Stimulated activated CD4-positive, alpha-beta T cell treated with anti-CD3 and anti-CD28 coated beads, Interleukin-1b, Interleukin-23, amount 100 ng/mL, for 1 hour (primary cell): ENCODE measurements around the gene ZNF451.
"Not testable (repeated sequence)": the region's sequence is repeated elsewhere in the genome, so short reads cannot be mapped to it uniquely, and the experiment has no call there.

Experiments
- DNase-seq, 2 donors: peaks; one replicate each; pipeline ENCODE4 v3.0.0-alpha.2; 2020; ENCODE audit warnings: low read depth in 2 of 2

ZNF451 gene

GRCh38 chr6:57090458-57091067 is 575 bp downstream of the ZNF451 start:
- DNase-seq = not testable (repeated sequence)

GRCh38 chr6:57091375-57091774 is 1.4 kb downstream of the ZNF451 start:
- DNase-seq = not testable (repeated sequence)

- DNase-seq = no peak
Observed at GRCh38 chr6:57094689-57095088, 4.7 kb downstream of the ZNF451 start.

GRCh38 chr6:57097596-57097995 is 7.6 kb downstream of the ZNF451 start:
- DNase-seq = no peak

GRCh38 chr6:57102976-57103375 is 13.0 kb downstream of the ZNF451 start:
- DNase-seq = no peak

GRCh38 chr6:57104336-57104735 is 14.3 kb downstream of the ZNF451 start:
- DNase-seq = no peak

- DNase-seq = no peak
Observed at GRCh38 chr6:57106990-57107389, 17.0 kb downstream of the ZNF451 start.

- DNase-seq = no peak
Observed at GRCh38 chr6:57108691-57109090, 18.7 kb downstream of the ZNF451 start.

- no peak for DNase-seq
Observed at GRCh38 chr6:57109880-57110279, 19.9 kb downstream of the ZNF451 start.

GRCh38 chr6:57113105-57113504 is 23.1 kb downstream of the ZNF451 start:
- DNase-seq = no peak

- no peak for DNase-seq
Observed at GRCh38 chr6:57116776-57117175, 26.8 kb downstream of the ZNF451 start.

- DNase-seq = no peak
Observed at GRCh38 chr6:57117796-57118195, 27.8 kb downstream of the ZNF451 start.

GRCh38 chr6:57123111-57123510 is 33.1 kb downstream of the ZNF451 start:
- DNase-seq = no peak

- DNase-seq = no peak
Observed at GRCh38 chr6:57127763-57128162, 37.8 kb downstream of the ZNF451 start.

GRCh38 chr6:57130661-57131177 is 40.7 kb downstream of the ZNF451 start:
- DNase-seq = no peak

- no peak for DNase-seq
Observed at GRCh38 chr6:57134954-57135353, 45.0 kb downstream of the ZNF451 start.

- no peak for DNase-seq
Observed at GRCh38 chr6:57135885-57136284, 45.9 kb downstream of the ZNF451 start.

- DNase-seq = no peak
Observed at GRCh38 chr6:57137350-57137749, 47.4 kb downstream of the ZNF451 start.

- DNase-seq = no peak
Observed at GRCh38 chr6:57138026-57138425, 48.0 kb downstream of the ZNF451 start.

- no peak for DNase-seq
Observed at GRCh38 chr6:57141451-57142177, 51.6 kb downstream of the ZNF451 start.

GRCh38 chr6:57142178-57142525 is 52.2 kb downstream of the ZNF451 start:
- DNase-seq = no peak

- DNase-seq = no peak
Observed at GRCh38 chr6:57143690-57144089, 53.7 kb downstream of the ZNF451 start.

GRCh38 chr6:57147401-57147800 is 57.4 kb downstream of the ZNF451 start:
- DNase-seq = no peak
